Colon (tissue), 2 donors: ENCODE measurements around the gene CERS3.

Experiments used
- FAIRE-seq: peaks from 2 replicates; lab custom pipeline; 2012; peaks lifted over from hg19 to GRCh38; lab: Jason Lieb, UNC
- donor health status: control.
- donor health status: control.

CERS3 gene

DNA sequence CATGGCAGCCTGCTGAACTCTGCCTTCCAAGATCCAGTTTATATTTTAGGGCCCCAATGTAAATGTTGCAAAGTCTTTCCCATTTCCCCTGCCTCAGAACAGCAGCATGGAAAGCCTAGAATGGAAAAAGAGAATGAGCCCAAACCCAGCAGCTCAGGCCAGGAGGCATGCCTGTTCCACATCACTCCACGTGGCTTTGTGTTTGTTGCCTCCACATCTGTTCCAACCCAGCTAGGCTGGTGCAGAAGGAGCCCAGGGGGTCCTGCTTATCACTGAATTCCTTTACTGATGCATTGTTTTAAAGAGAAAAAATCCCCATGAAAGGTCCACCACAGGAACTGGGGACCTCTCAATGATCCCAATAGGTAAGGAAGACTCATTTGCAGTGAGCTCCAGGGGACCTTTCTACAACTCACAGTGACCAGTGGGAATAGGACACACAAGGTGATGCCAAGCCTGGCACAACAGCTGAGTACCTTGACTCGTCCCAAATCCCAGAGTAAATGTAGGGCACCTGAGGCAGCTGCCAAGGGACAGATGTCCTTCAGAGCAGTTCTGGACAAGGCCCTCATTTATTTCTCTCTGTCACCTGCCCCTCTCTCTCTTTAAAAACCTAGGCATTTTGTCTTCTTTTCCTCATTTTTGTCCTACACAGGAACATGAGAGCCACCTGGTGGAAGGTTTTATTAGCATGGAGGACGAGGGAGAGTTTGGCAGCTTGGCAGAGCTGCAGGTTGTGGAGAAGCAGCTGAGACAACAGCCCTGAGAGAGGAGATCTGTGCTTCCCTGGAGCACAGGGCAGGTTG lies 145.2 kb downstream of the CERS3 start:
- FAIRE-seq = no peak

DNA sequence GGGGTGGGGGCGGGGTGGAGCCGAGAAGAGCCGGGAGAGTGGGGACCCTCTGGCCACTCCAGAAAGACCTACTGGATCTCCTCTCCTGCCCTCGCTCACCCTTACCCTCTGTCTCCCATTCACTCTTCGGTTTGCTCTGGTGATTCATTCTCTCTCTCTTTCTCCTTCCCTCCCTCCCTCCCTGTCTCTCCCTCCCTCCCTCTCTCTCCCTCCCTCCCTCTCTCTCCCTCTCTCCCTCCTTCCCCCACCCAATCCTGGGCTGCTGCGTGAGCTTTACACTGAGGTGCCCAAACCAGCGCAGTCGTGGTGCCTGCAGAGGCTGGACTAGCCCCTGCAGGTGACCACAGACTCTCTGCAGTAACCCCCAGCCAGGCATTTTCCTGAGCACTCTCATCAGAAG lies 154.8 kb downstream of the CERS3 start:
- FAIRE-seq = no peak

DNA sequence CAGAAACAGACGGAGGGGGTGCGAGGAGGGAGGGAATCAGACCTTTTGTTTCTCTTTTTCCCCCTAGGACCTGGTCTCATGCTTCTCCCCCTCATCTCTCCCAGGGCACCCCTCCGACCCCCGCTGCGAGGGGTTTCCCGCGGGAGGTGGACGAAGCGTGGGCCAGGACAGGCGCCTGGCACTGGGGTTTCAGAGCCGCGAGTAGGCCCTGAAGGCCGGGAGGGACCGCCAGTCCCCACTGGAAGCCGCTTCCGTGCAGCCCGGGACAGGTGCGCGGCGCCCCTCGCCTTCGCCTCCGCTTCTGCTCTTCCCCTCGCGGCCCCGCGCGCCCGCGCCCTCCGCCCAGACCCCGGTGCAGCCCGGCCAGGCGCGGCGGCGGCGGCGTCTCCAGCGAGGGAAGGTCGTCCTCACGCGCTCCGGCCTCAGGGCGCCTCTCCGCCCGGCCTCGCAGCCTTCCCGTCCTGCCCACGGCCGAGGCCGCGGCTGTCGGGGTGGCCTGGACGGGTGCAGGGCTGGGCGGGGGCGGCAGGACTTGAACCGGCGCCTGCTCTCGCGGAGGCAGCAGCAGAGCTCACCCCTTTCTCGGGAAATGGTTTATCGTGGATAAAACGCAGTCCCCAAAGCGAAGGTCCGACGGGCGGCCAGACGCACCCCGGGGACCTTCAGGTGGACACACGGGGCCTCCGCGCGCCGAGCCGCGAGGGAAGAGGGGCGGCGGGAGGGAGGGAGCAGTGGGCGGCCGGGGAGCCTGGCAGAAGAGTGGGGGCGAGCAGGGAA lies 155.4 kb downstream of the CERS3 start:
- no peak for FAIRE-seq

DNA sequence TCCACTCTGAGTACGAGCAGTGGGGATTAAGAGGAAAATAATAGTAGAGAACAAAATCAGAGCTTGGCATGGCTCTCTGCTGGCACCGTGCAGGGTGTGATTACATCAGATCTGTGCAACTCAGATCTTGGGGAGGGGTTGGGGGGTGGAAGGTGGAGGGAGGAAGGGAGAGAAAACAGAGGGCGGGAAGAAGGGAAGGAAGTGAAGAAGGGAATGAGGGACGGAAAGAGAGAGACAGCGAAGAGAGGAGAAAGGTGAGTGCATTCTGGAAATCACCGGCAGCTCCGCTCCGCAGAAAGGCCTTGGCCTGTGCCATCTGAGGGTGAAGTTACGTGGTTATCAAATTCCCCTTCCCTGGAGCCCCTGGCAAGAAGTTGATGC lies 156.0 kb downstream of the CERS3 start:
- no peak for FAIRE-seq

DNA sequence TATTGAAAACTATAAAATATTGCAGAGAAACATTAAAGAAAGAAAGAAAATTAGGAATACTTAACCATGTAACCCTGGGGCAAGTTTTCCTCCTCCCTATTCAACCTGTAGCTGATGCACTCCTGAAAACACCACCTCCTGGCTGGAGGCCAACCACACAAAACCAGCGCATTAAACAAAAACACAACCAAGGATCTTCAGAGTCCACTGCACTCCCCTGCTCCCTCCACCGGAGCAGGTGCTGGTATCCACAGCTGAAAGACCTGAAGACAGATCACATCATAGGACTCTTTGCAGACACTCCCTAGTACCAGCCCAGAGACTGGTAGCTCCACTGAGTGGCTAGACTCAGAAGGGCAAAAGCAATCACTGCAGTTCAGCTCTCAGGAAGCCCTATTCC lies 173.4 kb downstream of the CERS3 start:
- no peak for FAIRE-seq

DNA sequence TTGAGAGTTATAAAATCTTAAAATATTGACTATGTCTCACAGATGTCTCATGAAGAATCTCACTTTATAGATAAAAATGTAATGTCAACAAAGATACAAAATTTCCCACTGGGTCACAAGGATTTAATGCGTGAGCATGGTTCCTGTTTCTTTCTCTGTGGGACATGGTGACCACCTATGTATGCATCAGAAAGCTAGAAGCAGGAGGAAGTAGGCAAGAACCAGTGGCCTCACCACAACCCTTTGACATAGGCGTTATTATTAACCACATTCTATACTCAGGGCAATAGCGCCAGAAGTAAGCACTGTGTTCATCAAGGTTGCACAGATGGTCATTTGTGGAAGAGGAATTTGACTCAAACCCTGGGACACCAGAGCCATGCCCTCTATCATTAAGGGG lies 175.3 kb downstream of the CERS3 start:
- no peak for FAIRE-seq

DNA sequence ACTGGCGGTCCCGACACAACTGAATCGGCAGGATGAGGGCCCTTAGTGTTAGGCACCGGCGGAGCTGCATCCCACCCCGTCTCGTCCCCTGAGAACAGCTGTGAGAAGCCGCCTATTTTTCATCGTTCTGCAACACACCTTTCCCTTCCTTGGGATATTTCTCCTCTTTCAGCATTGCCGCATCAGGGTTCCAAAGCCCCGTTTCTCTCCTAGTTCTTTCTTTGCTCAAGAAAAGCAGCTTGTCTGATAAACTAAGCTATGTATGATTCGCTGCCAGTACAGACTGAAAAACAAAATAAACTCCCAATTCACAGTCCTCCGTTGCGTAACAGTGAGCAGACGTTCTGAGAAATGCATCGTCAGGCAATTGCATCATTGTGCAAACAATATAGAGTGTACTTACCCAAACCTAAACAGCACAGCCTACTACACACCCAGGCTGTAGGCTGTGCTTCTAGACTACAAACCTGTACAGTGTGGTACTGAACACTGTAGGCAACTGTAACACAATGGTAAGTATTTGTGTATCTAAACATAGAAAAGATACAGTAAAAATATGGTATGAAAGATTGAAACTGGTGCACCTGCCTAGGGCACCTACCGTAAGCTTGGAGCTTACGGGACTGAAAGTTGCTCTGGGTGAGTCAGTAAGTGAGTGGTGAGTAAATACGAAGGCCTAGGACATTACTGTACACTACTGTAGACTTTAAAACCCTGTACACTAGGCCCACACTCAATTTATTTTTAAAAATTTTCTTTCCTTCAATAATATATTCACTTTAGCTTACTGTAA lies 178.1 kb downstream of the CERS3 start:
- no peak for FAIRE-seq
